ENCODE measurements around the gene RMRP.
"Not testable (repeated sequence)": the region's sequence is repeated elsewhere in the genome, so short reads cannot be mapped to it uniquely, and the experiment has no call there.

The RMRP gene

DNA sequence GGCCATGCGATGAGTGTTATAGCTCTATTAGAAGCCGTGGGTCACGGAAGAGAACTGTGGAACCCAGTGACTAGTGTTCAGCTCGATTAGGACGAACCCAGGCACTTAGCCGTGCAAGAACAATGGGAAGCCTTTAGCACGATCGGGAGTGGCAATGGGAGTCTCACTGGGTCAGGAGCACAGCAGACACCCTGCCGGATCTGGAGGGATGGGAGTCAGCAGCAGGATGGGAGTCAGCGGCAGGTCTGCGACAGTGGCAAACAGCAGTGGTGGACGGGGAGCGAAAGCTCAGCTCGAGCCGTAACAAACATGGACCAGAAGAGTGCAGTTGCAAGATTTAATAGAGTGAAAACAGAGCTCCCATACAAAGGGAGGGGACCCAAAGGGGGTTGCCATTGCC, 17.4 kb downstream of the RMRP start:
- DNase-seq = not testable (repeated sequence)

DNA sequence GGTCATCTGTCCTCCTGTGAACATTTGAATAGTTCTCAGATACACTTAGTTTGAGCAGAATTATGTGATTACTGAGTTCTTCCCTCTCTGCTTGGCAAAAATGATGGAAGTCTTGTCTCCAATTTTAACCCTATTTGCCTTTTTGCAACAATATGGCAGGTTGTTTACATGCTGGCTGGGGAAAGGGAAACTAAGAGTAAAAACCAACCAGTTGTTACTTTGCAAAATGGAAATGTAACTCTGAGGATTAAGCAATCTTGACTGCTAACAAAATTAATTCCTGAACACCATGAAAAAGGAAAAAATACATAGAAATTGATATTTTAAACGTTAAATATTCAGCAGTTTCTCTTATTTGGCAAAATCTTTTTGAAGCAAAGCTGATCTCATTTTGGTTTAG, 18.2 kb downstream of the RMRP start:
- DNase-seq = no peak

DNA sequence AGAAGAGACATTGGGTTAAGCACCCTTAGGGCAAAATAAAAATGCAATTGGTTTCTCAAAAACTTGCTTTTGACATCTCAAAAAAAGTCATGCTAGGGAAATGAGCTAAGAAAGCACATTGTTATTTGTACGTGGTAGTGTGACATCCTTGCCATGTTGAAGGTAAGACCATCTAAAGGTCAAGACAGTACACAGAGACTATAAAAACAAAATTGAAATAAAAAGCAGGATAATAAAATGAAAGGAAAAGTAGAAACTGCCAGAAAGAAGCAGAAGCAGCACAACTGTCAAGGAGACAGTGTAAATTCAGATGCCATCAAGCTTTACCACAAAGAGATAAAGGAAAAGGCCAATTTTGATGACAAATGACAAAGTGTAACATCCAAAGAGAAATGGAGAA, 18.6 kb downstream of the RMRP start:
- not testable (repeated sequence) for DNase-seq

DNA sequence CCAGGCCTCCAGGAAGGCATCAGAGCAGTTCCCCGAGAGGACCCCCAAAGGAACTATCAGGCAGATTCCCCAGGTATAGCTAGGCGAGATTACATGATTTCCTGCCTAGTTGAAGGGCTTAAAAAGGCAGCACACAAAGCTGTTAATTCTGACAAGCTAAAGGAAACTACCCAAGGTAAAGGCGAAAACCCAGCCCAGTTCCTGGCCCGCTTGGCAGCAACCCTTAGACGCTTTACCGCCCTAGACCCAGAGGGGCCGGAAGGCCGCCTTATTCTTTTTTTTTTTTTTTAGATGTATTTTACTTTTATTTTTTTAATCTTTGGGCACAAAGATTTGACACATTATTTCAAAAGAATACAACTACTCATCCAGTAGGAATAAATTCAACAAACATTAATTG, 19.1 kb downstream of the RMRP start:
- not testable (repeated sequence) for DNase-seq

DNA sequence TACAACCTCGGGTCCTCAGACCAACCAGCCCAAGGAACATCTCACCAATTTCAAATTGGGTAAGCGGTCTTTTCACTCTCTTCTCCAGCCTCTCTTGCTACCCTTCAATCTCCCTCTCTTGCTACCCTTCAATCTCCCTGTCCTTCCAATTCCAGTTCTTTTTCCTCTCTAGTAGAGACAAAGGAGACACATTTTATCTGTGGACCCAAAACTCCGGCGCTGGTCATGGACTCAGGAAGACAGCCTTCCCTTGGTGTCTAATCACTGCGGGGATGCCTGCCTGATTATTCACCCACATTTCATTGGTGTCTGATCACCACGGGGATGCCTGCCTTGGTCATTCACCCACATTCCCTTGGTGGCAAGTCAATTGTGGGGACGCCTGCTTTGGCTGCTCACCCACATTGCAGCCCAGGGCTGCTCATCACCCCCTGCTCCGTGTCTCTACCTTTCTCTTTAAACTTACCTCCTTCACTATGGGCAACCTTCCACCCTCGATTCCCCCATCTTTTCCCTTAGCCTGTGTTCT, 20.3 kb downstream of the RMRP start:
- not testable (repeated sequence) for DNase-seq

DNA sequence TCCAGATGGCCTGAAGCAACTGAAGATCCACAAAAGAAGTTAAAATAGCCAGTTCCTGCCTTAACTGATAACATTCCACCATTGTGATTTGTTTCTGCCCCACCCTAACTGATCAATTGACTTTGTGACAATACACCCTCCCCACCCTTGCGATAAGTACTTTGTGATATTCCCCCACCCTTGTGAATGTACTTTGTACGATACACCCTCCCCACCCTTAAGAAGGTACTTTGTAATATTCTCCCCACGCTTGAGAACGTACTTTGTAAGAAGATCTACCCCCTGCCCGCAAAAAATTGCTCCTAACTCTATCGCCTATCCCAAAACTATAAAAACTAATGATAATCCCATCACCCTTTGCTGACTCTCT, 21.0 kb downstream of the RMRP start:
- not testable (repeated sequence) for DNase-seq

DNA sequence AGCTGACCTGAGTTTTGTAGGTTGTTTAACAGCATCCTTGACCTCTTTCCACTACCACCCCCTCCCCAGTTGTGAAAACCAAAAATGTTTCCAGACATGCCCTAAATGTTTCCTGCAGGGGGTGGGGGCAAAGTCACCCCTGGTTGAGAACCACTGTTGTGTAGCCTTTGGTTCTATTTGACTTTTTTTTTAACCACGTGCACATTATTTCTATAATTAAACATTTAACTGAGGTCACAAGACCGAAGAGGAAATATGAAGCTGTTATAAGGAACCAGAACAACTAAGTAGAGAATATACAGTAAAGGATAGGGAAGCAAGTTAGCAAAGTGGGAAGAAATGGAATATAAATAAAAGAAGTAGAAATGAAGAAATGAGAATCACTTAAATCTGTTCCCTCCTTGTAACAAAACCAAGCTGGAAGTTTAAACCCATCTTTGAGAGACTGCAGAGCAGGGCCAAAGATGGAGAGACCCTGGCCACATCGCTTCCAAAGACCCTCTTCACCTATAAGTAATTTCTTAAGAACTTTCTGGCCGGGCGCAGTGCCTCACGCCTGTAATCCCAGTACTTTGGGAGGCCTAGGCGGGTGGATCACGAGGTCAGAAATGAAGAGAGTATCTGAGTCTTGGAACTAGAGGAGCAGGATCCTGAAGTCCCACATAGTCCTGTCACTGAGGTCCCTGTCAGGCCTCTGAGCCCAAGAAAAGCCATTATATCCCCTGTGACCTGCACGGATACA, 21.5 kb downstream of the RMRP start:
- DNase-seq = no peak

DNA sequence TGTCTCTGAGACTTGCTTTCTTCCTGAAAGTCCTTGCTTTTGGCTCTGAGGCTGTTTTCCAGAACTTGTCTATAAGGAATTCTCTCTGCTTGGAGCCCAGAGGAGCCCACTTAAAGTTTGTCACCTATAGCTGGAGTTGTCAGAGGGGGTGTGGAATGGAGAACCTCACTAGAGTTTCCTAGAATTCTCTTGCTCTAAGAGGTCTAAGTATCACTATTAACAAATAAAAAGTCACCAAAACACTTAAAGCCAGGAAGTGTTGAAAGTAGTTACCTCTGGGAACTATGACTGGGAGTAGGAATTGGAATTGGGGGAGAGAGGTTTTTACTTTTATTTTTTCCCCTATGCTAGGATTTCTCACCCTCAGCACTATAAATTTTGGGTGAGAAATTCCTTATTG, 22.1 kb downstream of the RMRP start:
- no peak for DNase-seq

DNA sequence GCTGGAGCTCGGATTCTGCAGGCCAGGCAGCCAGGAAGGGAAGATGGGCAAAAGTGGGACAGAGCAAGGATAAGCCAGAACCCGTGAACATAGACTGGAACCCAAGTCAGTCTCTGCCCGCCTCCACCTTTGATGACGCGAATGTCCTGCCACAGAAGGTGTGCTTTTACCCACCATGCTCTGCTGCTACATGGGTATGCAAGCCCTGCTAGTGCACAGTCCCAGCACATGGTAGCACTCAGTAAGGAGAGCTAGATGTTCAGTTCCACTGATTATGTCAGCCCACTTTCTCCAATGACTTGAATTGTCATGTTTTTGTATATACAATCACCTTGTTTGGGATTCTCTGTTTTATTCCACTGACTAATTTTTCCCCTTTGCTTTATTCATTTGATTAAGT, 28.2 kb downstream of the RMRP start:
- DNase-seq = no peak

DNA sequence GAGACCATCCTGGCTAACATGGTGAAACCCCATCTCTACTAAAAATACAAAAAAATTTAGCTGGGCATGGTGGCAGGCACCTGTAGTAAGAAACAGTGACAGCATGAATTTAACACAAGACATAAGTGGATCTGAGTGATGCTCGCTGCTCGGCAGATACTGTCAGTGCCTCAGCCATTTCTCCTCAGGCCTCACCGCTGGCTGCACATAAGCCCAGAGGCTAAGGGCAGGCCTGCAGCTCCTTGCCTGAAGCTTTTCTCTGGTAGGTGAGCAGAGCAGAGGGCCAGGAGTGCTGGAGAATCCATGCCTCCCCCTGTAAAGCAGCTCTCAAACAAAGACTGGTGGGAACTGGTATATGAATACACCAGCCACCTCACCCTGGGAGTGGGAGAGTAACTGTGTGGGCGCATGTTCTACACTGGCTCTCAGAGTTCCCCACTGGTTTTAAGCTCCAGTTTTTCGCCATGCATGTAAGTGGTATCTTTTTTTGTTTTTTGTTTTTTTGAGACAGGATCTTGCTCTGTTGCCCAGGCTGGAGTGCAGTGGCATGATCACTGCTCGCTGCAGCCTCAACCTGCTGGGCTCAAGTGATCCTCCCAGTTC, 29.3 kb downstream of the RMRP start:
- no peak for DNase-seq

DNA sequence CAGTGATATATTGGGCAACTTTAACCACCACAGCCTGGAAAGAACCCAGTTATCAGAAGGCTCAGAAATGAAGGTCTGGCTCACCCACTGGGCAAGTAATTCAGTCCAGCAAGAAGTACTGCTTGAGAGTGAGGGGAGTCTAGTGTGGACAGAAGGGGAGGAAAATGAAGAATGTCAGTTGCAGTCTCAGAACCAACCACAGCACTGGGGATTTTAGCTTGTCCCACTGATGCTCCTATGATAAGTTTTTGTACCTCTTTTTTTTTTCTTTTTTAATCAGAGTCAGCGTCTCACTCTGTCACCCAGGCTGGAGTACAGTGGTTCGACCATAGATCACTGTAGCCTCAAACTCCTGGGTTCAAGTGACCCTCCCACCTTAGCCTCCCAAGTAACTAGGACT, 30.2 kb downstream of the RMRP start:
- DNase-seq = no peak

DNA sequence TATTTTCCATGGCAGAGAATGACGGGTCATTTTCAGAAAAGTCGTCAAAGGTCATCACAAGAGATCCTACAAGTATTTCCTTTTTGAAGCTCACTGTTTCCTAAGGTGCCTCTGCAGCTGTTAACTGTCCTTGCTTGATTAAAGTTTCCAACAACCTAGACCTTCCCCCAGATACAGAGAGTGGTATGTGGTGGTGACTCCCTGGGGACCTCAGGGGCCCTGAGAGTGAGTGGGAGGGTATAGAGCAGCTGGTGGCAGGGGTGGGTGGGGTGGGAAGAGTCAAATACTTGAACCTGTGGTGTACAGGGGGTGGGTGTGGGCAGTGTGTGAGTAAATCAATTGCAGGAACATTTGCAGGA, 38.0 kb downstream of the RMRP start:
- DNase-seq = peak; percentile 32

DNA sequence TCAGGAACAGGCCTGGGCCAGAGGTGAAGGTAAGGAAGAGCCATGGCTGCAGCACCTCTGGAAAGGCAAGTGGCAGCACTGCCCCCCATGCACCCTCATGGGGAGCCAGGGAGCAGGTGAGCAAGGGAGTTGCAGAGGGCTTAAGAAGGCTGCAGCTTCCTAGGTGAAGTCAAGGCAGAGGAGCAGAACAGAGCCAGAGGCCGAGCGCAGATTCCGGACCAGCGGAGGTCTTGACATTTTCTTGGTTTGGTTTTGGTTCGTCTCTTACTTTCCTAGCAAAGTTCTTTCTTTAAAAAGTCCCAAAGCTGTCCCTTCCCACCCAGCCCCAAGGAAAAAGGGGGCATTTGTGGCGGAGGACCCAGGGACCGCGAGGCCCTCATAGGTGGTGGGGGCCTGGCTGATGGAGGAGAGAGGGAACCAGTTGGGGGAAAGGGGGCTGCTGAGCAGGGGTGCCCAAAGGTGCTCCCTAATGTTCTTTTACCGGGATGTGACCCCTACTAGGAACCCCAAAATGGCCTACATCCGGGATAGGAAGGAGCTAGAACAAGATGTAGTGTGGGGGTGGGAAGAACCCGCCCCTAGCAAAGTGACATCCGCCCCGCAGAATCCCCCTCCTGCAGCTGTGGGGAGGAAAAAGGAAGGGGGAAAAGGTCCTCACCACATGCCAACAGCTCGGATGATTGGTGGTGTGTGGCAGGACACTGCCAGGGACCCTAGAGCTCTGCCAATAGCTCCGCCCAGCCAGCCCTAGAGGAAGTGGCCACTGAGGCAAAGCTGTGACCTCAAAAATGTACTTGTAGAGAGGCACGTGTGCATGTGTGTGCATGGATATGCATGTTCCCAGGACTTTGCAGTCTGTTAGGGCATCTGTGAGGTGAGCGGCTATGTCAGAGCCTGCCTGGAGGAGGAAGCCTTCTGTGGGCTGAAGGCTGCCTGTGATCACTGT, 38.7 kb downstream of the RMRP start:
- peak; percentile 39 for DNase-seq

DNA sequence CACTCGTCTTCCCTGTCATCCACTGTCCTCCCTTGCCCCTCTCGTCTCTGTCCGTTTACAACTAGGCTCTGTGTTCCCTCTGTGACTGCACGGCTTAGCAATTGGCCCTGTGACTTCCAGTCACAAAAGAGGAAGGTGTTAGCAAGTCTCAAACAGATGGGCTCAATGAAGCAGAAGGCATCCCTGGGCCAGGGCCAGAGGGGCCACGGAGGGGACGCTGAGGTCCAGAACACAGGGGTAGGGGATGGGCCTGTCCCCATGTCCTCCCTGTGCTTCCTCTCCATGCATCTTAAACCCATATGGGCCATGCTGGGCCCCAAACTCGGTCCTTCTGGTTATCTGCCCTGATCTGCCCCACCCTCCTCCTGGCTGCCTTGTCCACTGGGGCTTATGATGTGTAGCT, 39.5 kb downstream of the RMRP start, which contains the start of gene CD72:
CD72 (minus strand) TSS at position 89 of the 403 bp plus-strand sequence. CDS start 110 bp downstream, outside the sequence.
- DNase-seq = no peak

DNA sequence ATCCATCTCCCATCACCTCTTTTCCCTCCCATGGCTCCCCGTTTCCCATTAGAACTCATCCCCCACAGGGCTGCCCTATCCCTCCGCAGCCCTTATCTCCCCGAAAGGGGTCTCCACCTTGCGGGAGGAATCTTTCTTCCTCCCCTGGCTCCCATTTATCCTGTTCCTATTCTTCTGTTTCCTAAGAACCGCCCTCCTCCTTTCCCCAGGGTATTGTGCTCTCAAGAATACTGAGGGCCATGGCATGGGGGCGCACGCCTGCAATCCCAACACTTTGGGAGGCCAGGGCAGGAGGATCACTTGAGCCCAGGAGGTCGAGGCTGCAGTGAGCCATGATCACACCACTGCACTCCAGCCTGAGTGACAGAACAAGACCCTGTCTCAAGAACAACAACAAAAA, 40.3 kb downstream of the RMRP start:
- DNase-seq = no peak

DNA sequence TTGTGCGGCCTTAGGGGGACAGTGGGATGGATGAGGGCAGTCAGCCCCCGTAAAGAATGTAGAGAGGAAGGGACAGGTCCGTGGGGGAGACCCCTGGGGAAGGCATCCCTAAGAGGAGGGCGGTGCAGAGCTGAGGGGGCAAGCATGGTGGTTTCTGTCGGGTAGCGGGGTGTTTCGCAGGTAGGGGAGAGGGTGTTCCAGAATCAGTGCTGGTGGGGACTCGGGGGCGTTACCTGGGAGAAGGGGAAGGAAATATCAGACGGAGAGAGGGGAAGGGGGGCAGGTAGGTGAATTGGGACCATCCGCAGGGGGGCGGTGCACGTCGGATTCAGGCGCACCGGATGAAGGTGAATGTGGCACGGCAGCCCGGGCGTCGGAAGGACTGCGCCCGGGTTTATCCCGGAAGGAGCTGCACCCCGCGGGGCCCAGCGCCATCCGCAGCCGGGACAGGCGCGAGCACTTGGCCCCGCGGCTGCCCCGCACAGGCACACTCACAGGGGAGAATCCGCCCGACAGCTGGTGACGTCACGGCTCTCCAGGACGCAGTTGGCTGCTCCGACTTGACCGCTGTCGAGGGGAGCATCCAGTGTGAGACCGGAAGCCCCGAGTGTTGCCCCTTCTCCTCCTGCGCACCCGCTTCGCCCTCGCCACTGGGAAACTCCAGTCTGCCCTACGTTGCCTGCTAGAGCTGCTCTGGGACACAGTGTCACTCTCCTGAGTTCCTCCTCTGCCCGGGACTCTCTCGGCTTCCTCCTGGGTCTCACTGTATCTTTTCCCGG, 40.9 kb downstream of the RMRP start:
- DNase-seq = peak; percentile 69

DNA sequence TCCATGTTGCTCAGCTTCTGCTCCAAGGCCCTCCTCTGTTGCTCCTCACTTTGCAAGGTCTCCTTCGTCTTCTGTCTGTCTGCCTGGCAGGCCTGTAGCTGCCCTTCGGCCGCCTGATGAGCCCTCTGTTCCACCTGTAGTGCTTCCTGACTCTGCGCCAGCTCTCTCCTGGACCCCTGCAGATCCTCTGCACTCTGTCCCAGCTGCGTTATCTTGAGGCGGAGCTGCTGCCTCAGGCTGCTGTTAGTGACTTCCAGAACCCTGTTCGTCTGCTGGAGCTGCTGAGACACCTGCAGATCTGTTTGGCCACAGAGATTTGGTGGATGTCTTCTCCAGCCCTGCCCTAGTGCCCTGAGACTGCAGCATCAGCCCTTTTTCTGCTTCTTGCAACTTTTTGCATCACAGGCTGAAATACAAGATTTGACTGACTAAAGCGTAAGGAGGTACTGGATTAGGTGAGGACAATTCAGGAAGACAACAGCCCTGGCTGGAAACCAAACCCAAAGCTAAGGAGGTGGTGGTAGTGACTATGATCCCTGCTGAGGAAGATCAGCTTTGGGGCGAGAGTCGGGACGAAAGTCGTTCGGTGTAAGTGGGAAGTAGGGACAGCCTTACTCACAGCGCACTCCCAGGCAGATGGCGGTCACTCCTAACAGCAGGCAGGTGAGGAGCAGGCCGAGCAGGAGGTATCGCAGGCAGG, 41.7 kb downstream of the RMRP start:
- DNase-seq = no peak

DNA sequence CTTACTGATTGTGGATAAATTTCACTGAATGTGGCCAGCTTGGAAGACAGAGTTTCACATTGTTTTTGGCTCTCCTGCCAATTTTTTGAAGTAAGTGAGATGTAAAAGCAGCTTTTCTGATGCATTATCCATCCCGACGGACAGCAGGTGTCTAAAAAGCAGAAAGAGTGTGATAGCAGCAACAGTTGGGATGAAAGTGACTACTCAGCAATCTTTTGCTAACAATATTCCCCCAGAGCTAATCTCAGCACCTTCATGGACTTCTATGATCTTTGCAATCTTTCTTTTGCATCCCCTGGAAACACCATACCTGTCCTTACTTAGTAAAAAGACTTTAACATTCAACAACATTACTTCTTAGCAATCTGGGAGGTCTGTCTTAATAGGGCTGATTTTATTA, 45.0 kb downstream of the RMRP start:
- no peak for DNase-seq

DNA sequence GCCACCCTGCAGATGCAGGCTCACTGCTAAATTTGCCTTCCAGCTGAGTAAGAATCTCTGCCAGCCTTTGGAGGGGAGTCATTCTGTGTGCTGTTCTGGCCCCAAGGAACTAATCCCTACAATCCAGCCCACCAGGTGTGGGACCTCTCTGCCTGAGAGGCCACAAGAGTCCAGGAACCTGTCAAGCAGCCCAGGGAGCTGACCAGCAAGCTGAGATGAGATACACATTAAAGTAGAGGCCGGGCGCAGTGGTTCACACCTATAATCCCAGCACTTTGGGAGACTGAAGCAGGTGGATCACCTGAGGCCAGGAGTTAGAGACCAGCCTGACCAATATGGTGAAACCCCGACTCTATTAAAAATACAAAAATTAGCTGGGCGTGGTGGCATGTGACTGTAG, 45.8 kb downstream of the RMRP start:
- DNase-seq = not testable (repeated sequence)

DNA sequence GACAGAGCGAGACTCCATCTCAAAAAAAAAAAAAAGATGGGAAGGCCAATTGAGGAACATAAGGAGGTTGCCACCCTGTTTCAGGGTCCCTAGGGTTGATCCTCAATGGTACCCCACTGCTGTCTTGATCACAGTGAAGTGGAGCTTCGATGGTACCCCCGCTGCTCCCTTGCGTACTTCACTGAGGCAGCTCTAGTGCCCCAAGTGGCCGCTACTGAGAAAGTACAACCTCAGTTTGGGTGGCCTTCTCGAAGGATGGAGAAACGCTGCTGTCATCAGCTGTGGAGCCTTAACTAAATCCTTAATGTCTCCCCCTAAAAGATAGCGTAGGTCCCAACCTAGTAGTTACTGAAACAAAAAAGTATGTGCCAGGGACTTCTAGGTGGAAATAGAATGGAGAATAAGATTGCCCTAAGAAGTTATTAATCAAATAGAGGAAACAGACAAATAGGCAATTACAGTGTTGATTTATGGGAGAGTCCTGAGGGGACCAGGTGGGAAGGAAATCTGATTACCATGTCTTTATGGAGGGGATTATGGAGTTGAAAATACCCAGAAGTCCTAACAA, 46.5 kb downstream of the RMRP start:
- peak; percentile 65 for DNase-seq

DNA sequence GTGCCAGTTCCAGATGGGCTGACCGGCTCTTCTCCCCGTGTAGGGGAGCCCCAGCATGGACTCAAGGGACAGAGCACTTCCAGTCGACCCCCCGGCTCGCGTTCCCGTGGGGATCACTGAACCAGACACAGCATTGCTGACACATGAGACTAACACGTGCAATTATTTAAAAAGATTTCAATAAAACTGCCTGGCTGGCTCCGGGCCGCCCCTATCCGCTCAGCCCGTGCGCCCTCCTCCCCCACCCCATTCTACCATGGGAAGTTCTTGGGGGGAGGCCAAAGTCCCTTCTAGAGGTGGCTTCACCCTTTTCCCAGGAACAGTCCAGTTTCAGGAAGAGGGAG, 48.0 kb downstream of the RMRP start:
- DNase-seq = no peak

All from stimulated activated CD4-positive, alpha-beta T cell treated with anti-CD3 and anti-CD28 coated beads, Interleukin-4, amount 100 ng/mL, for 24 hours (primary cell).